CD4-positive, alpha-beta memory T cell (primary cell): ENCODE measurements around the gene KANK4. TPM values are rescaled to one million over a fixed set of nuclear protein-coding genes. Genes with fewer than 3 reads are reported as not detected.
A peak's percentile ranks its signal among the peaks of the same experiment; 100 is the strongest.

Source experiments
- CTCF ChIA-PET: fragments of 350-600 bp; sonication (Branson Sonifier 250); formaldehyde crosslinking; loops from one replicate; lab custom pipeline; 2021; ENCODE audit warnings: inconsistent platforms; ENCODE audit not compliant: partially characterized antibody; lab: Charles Lee
- POLR2A ChIA-PET: fragments of 350-600 bp; sonication (Branson Sonifier 250); formaldehyde crosslinking; loops from one replicate; lab custom pipeline; 2021; ENCODE audit not compliant: partially characterized antibody; lab: Charles Lee
- DNase-seq, 5 donors: peaks; one replicate each; pipeline versions ENCODE4 v3.0.0 to v3.0.0-alpha.2; 2020 to 2022; ENCODE audit warnings: mixed read lengths in 1 of 5
- H3K27ac ChIP-seq: one replicate; pipeline ENCODE4 v1.7.0; 2013; ENCODE audit warnings: low read depth, low read length
- H3K27me3 ChIP-seq: 2 replicates; pipeline ENCODE4 v1.7.0; 2013; ENCODE audit warnings: mild to moderate bottlenecking, low read length, moderate library complexity; ENCODE audit not compliant: insufficient read depth
- H3K36me3 ChIP-seq: 2 replicates; pipeline ENCODE4 v1.7.0; 2013; ENCODE audit warnings: mild to moderate bottlenecking, low read length, moderate library complexity; ENCODE audit not compliant: insufficient read depth
- H3K4me1 ChIP-seq: 2 replicates; pipeline ENCODE4 v1.7.0; 2013; ENCODE audit warnings: mild to moderate bottlenecking, low read length, moderate library complexity; ENCODE audit not compliant: insufficient read depth
- H3K4me3 ChIP-seq, 2 donors: one replicate each; pipeline ENCODE4 v1.7.0; 2013; ENCODE audit warnings: low read length in 2 of 2, mild to moderate bottlenecking in 1 of 2
- H3K9me3 ChIP-seq, 2 donors: one replicate each; pipeline ENCODE4 v1.7.0; 2013; ENCODE audit warnings: low read length in 2 of 2, control low read depth in 1 of 2; ENCODE audit not compliant: control insufficient read depth in 1 of 2
- H3K27ac Mint-ChIP-seq, 7 donors: one replicate each; pipeline ENCODE4 v1.8.0; 2020 to 2021; ENCODE audit warnings: mixed read lengths in 7 of 7, mild to moderate bottlenecking in 6 of 7, inconsistent platforms in 3 of 7, moderate library complexity in 3 of 7
- H3K27me3 Mint-ChIP-seq, 2 donors: one replicate each; pipeline ENCODE4 v1.8.0; 2020 to 2021; ENCODE audit warnings: mixed read lengths in 2 of 2
- H3K36me3 Mint-ChIP-seq, 2 donors: one replicate each; pipeline ENCODE4 v1.8.0; 2020 to 2021; ENCODE audit warnings: mixed read lengths in 2 of 2, inconsistent platforms in 1 of 2, mild to moderate bottlenecking in 1 of 2
- H3K4me1 Mint-ChIP-seq, 4 donors: one replicate each; pipeline ENCODE4 v1.8.0; 2020 to 2021; ENCODE audit warnings: mixed read lengths in 4 of 4, mild to moderate bottlenecking in 1 of 4
- H3K4me3 Mint-ChIP-seq, 8 donors: one replicate each; pipeline ENCODE4 v1.8.0; 2020 to 2021; ENCODE audit warnings: mixed read lengths in 8 of 8, mild to moderate bottlenecking in 7 of 8, moderate library complexity in 6 of 8, inconsistent platforms in 3 of 8
- H3K9me3 Mint-ChIP-seq, 8 donors: one replicate each; pipeline ENCODE4 v1.8.0; 2020 to 2021; ENCODE audit warnings: mixed read lengths in 8 of 8, mild to moderate bottlenecking in 5 of 8, inconsistent platforms in 3 of 8, moderate library complexity in 1 of 8
- intact Hi-C: fragments of 100-400 bp; cut with micrococcal nuclease; formaldehyde crosslinking; loops from one replicate; pipeline ENCODE4 v1.15.1; 2023
- polyA plus RNA-seq, 2 donors: library from polyadenylated mRNA; unstranded; fragments of 300-500 nt; fragmentation: Illumina TruSeq; gene quantifications; one replicate each; pipeline ENCODE4 v1.2.3, GENCODE V29; 2021
- total RNA-seq, 2 experiments: library from RNA; stranded (reverse); gene quantifications; one replicate each; pipeline ENCODE4 v1.2.3, GENCODE V29; 2021

Gene KANK4
- total and polyA plus RNA-seq, 4 experiments from 2014 or later = not detected

GRCh38 chr1:62271134-62271533, 48.1 kb downstream of the KANK4 start:
- H3K4me1 ChIP-seq = peaks cover 20% of the 10 kb centered on the region
- H3K27me3 ChIP-seq = no peaks in the 10 kb centered on the region
- Mint-ChIP-seq H3K27ac (peak overlapping the region in 6 of 7 donors; percentile 11 to 90 (median 28)), H3K36me3 (no peaks in the 10 kb centered on the region), H3K27me3 (no peaks in the 10 kb centered on the region), H3K4me3 (no peak overlapping the region), H3K4me1 (peaks cover 18 to 36% (median 24%) of the 10 kb centered on the region in 4 donors), H3K9me3 (no peaks in the 10 kb centered on the region)
- intact Hi-C loops = loop anchor here (5.0 kb wide), 1 partner anchor 136 kb away; no protein-coding TSS in a partner anchor
- H3K9me3 ChIP-seq = no peaks in the 10 kb centered on the region
- POLR2A ChIA-PET = no interaction called here
- DNase-seq = no peak
- CTCF ChIA-PET = no interaction called here
- H3K4me3 ChIP-seq = no peak overlapping the region
- no peak overlapping the region for H3K27ac ChIP-seq
- H3K36me3 ChIP-seq = no peaks in the 10 kb centered on the region

DNA sequence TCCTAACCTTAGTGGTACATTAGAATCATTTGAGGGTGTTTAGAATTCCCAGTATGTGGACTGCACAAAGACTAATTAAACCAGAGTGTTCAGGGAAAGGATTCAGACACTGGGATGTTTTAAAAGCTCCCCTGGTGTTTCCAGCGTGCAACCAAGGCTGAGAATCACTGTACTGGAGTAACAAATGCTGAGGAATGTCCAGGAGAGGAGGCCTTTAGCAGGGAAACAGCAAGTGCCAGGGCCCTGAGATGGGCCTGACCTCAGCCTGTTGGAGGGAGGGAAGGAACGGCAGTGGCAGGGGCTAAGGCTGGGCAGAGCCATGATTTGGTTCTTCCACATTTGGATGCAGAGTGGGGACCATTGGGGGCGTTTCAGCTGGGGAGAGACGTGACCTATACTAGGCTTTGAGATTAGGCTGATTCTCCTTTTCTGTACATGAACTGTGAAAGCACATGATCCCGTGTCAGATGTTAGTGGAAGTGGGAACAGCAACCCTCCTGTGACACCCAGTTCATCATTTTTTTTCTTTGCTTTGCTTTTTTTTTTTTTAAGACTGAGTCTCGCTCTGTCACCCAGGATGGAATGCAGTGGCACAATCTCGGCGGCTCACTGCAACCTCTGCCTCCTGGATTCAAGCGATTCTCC, 49.3 kb downstream of the KANK4 start:
- POLR2A ChIA-PET = no interaction called here
- H3K4me1 ChIP-seq = peaks cover 20% of the 10 kb centered on the region
- peak overlapping the region in 3 of 7 donors; percentile 6 to 61 (median 55) for H3K27ac Mint-ChIP-seq
- no peak overlapping the region for H3K4me3 ChIP-seq
- peak overlapping the region in 1 of 8 donors; percentile 39 for H3K4me3 Mint-ChIP-seq
- no peaks in the 10 kb centered on the region for H3K27me3 Mint-ChIP-seq
- H3K4me1 Mint-ChIP-seq = peaks cover 18 to 36% (median 24%) of the 10 kb centered on the region in 4 donors
- no peaks in the 10 kb centered on the region for H3K27me3 ChIP-seq
- no peak for DNase-seq
- no peaks in the 10 kb centered on the region for H3K36me3 Mint-ChIP-seq
- H3K9me3 ChIP-seq = no peaks in the 10 kb centered on the region
- intact Hi-C loops = loop anchor here (5.0 kb wide), 1 partner anchor 137 kb away; no protein-coding TSS in a partner anchor
- no peak overlapping the region for H3K27ac ChIP-seq
- no peaks in the 10 kb centered on the region for H3K36me3 ChIP-seq
- no peaks in the 10 kb centered on the region for H3K9me3 Mint-ChIP-seq
- CTCF ChIA-PET = no interaction called here

DNA sequence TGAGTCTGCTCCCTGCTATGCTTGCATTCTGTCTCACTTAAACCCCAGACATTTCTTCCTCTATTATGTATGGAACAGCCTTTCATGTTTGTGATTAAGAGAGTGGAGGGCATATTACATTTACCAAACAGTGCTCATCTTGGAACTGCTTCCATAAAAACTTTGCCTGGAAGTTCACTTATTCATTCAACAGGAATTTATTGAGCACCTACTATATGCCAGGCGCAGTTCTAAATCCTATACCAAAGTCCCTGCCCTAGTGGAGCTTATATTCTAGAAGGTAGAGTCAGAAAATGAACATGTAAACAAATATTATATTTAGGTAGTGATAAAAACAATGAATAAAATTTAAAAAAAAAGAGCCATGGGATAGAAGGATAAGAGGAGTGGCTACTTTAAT, 49.8 kb downstream of the KANK4 start:
- Histone ChIP-seq H3K9me3 (no peaks in the 10 kb centered on the region), H3K4me1 (peaks cover 20% of the 10 kb centered on the region), H3K27me3 (no peaks in the 10 kb centered on the region), H3K4me3 (no peak overlapping the region), H3K27ac (no peak overlapping the region), H3K36me3 (no peaks in the 10 kb centered on the region)
- Mint-ChIP-seq H3K27ac (peak overlapping the region in 2 of 7 donors; percentile 3 to 5), H3K4me3 (no peak overlapping the region), H3K36me3 (no peaks in the 10 kb centered on the region), H3K27me3 (no peaks in the 10 kb centered on the region), H3K4me1 (peaks cover 18 to 36% (median 24%) of the 10 kb centered on the region in 4 donors), H3K9me3 (no peaks in the 10 kb centered on the region)
- intact Hi-C loops = no loop called here
- POLR2A ChIA-PET = no interaction called here
- no peak for DNase-seq
- CTCF ChIA-PET = no interaction called here

DNA sequence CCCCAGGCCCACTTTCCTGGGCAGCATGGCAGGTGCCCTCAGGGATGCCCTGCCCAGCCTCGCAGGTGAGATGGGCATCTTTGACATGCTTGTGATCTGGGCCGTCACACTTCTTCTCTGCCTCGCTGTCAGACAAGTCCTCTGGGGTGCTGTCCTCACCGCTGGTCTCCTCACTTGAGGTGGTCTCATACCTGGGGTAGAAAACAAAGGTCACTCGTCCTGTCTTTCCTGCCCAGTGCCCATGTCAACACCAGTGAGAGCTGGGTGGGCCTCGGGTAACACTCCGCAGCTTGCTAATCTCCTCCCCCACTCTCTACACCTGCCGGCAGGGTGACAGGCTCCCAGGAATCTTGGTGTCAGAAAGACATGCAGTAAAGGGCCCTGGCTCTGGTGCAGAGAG, 50.9 kb downstream of the KANK4 start:
- Mint-ChIP-seq H3K27me3 (no peaks in the 10 kb centered on the region), H3K9me3 (no peaks in the 10 kb centered on the region), H3K4me3 (no peak overlapping the region), H3K36me3 (no peaks in the 10 kb centered on the region), H3K4me1 (peaks cover 16 to 29% (median 19%) of the 10 kb centered on the region in 4 donors), H3K27ac (no peak overlapping the region)
- H3K27me3 ChIP-seq = no peaks in the 10 kb centered on the region
- POLR2A ChIA-PET = no interaction called here
- peaks cover 19% of the 10 kb centered on the region for H3K4me1 ChIP-seq
- CTCF ChIA-PET = no interaction called here
- no peak overlapping the region for H3K27ac ChIP-seq
- intact Hi-C loops = no loop called here
- H3K4me3 ChIP-seq = no peak overlapping the region
- H3K36me3 ChIP-seq = no peaks in the 10 kb centered on the region
- H3K9me3 ChIP-seq = no peaks in the 10 kb centered on the region
- DNase-seq = no peak

- Mint-ChIP-seq H3K27ac (peak overlapping the region in 2 of 7 donors; percentile 28 to 53), H3K9me3 (no peaks in the 10 kb centered on the region), H3K36me3 (no peaks in the 10 kb centered on the region), H3K4me3 (no peak overlapping the region), H3K4me1 (peaks cover 3 to 8% (median 5%) of the 10 kb centered on the region in 4 donors), H3K27me3 (peaks cover 6 to 9% of the 10 kb centered on the region in 2 donors)
- Histone ChIP-seq H3K4me1 (peaks cover 2% of the 10 kb centered on the region), H3K9me3 (no peaks in the 10 kb centered on the region), H3K36me3 (no peaks in the 10 kb centered on the region), H3K4me3 (no peak overlapping the region), H3K27ac (no peak overlapping the region), H3K27me3 (no peaks in the 10 kb centered on the region)
- CTCF ChIA-PET = no interaction called here
- POLR2A ChIA-PET = no interaction called here
- DNase-seq = no peak
- intact Hi-C loops = no loop called here
These were observed 53.0 kb downstream of the KANK4 start for GRCh38 chr1:62265956-62266935.

- DNase-seq = no peak
- H3K4me1 ChIP-seq = no peaks in the 10 kb centered on the region
- H3K27me3 ChIP-seq = no peaks in the 10 kb centered on the region
- no peaks in the 10 kb centered on the region for H3K9me3 ChIP-seq
- intact Hi-C loops = no loop called here
- Mint-ChIP-seq H3K9me3 (peaks cover 0 to 3% (median 0%) of the 10 kb centered on the region in 8 donors), H3K4me1 (peaks cover 0 to 2% (median under 1%) of the 10 kb centered on the region in 4 donors), H3K4me3 (no peak overlapping the region), H3K27ac (no peak overlapping the region), H3K27me3 (peaks cover 9 to 14% of the 10 kb centered on the region in 2 donors), H3K36me3 (no peaks in the 10 kb centered on the region)
- POLR2A ChIA-PET = no interaction called here
- CTCF ChIA-PET = interaction anchor here (1.0 kb wide), 1 partner anchor 15 kb away, joined by 3 read pairs; no protein-coding TSS in a partner anchor
- H3K4me3 ChIP-seq = no peak overlapping the region
- H3K27ac ChIP-seq = no peak overlapping the region
- H3K36me3 ChIP-seq = no peaks in the 10 kb centered on the region
These were observed 55.4 kb downstream of the KANK4 start for GRCh38 chr1:62263814-62264353.
